HG02938 (cell line): ENCODE data around the gene ORM2.
"Not testable (repeated sequence)": the region's sequence is repeated elsewhere in the genome, so short reads cannot be mapped to it uniquely, and the experiment has no call there.

Experiments
- ATAC-seq: cut with Tn5 transposase; IDR thresholded peaks from one replicate; pipeline ENCODE4 v1.9.1; 2021; ENCODE audit warnings: mild to moderate bottlenecking, moderate library complexity; ENCODE audit not compliant: unreplicated experiment

Gene ORM2

GRCh38 chr9:114329625-114330022 lies at the start of gene ORM2:
Gene ORM2 (plus strand): TSS chr9:114329869. CDS start chr9:114329905, 36 bp downstream.
- not testable (repeated sequence) for ATAC-seq

GRCh38 chr9:114280636-114281472 lies 48.8 kb upstream of the ORM2 start:
- no peak for ATAC-seq

GRCh38 chr9:114281473-114282103 lies 48.1 kb upstream of the ORM2 start:
- ATAC-seq: no peak

DNA sequence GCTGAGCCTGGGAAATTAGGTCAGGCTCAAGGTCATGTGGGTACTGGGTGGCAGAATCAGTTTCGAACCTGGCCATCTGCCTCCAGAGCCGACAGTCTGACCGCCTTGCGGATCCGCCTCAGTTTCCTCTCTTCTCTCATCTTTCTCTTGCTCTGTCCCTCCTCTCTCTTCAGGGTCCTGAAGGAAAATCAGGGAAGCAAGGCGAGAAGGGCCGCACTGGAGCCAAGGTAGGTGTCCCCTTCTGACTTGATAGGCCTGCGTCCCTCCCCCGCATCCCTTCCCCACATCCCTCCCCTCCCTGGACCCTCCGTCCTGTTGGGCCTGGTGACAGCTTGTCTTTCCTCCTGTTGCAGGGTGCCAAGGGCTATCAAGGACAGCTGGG lies 47.6 kb upstream of the ORM2 start:
- no peak for ATAC-seq

DNA sequence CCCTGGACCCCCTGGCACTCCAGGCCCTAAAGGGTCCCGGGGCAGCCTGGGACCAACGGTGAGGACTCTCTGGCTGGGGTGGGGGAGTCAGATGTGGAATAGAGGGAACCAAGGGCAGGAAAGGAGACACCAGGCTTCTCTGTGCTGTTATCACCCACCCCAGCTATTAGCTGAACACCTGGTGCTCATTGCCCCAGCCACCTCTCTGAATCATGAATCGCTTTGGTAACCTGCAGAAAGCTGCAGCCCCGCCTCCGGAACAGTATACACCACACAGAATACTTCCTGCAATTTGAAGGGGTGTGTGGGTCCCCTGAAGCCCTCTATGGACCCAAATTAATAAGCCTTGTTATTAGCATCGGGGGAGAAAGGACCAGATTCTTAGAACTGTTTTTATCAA lies 47.2 kb upstream of the ORM2 start:
- ATAC-seq: no peak

- no peak for ATAC-seq
Observed at GRCh38 chr9:114282926-114283325, 46.7 kb upstream of the ORM2 start.

GRCh38 chr9:114283551-114284111 lies 46.0 kb upstream of the ORM2 start:
- no peak for ATAC-seq

GRCh38 chr9:114284316-114285060 lies 45.2 kb upstream of the ORM2 start:
- ATAC-seq: no peak

GRCh38 chr9:114285166-114285867 lies 44.4 kb upstream of the ORM2 start:
- ATAC-seq: no peak

GRCh38 chr9:114286146-114286679 lies 43.5 kb upstream of the ORM2 start:
- no peak for ATAC-seq

- no peak for ATAC-seq
Observed at GRCh38 chr9:114287001-114287762, 42.5 kb upstream of the ORM2 start.

- ATAC-seq: no peak
Observed at GRCh38 chr9:114287763-114288192, 41.9 kb upstream of the ORM2 start.

- ATAC-seq: no peak
Observed at GRCh38 chr9:114288193-114289091, 41.2 kb upstream of the ORM2 start.

DNA sequence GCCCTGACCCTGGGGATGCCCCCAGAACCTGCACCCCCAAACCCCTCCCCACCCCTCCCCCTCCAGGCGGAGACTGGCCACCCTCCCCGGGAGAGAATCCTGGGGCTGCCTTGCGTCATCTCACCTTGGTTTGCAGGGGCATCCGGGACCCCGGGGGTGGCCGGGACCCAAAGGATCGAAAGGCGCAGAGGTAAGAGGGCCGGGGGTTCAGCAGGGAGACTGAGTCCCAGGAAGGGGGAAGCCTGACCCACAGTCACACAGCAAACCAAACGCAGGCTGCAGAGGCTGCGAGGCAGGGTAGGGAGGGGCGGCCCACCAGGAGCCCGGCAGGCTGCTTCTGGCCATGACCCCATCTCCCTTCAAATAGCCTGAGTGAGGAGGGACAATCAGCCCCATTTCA lies 40.6 kb upstream of the ORM2 start:
- no peak for ATAC-seq

DNA sequence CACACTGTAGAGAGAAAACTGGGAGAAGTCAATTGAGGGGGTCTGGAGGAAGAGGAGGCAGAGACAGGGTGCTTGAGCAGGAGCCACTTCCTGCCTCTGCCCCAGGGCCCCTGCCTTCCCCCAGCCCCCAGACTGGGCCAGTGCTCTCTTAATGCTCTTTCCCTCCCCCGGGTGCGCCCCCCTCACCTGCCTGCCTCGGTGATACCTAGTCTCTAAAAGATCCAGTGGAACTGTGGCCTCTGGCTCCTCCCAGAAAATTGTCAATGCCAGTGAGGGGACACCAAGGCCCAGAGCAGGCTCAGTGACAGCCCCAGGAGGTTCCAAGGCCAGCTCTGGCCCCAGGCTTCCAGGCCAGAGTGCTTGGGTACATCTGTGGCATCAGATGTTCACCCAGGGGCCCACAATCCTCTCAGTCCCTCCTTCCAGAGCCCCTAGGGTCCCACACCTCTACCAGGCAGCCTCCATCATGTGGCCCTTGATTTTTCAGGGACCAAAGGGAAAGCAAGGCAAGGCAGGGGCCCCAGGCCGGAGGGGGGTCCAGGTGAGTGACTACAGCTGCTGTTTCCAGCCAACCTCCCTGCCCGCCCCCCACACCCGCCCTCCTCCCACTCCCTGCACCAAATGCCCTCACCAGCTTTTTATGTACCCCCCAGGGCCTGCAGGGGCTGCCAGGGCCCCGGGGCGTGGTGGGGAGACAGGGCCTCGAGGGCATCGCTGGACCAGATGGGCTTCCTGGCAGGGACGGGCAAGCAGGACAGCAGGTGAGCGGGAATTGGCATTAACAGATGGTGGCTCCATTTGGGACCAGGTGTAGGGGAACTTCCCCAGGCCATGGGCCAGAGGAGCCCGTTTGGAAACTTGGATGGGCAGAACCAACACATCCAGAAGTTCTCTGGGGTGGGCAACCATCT lies 39.8 kb upstream of the ORM2 start:
- no peak for ATAC-seq

DNA sequence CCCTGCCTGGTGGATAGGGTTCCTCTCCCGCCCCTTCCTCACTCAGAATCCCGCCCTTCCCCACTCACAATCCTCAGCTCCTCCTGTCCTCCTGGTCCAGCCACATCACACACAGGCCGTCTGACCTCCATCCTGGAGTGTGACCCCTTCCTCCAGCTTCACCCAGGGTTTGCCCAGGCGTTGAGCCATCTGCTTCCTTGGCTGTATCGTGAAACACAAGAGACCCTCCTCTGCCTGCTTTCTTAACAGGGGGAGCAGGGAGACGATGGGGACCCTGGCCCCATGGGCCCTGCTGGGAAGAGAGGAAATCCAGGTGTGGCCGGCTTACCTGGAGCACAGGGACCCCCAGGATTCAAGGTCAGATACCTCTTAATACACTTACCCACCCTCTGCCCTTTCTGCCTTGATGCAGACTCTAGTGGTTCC lies 39.1 kb upstream of the ORM2 start:
- ATAC-seq: no peak

DNA sequence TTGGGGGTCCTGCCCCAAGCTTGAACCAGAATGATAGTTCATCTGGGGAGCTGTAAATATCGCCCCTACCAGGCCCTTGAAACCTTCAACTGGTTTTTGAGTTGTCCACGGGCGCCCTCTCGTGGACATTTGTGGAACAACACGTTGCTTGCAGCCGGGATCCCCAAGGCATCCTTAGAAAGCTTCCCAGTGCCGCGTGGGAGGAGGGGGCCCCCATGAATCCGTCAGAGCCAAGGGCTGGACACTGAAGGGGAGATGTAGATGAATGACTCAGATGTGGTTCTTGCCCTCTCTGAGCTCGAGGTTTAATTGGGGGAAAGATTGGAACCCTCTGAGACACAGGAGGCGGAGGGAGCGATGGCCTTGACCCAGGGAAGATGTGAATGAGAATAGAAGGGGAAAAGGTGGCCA lies 38.6 kb upstream of the ORM2 start:
- no peak for ATAC-seq
